B cell (primary cell): ENCODE results near the gene MBOAT1. TPM values are rescaled to one million over a fixed set of nuclear protein-coding genes. Genes with fewer than 3 reads are reported as not detected.

Experiments used
- ATAC-seq: fragments of 200-7000 bp; cut with Tn5 transposase; one replicate; pipeline ENCODE4 v1.10.0; 2021; ENCODE audit warnings: low read depth, mild to moderate bottlenecking, moderate number of reproducible peaks, moderate library complexity
- CTCF ChIA-PET: fragments of 350-600 bp; sonication (Branson Sonifier 250); formaldehyde crosslinking; loops from one replicate; lab custom pipeline; 2021; ENCODE audit warnings: antibody characterized with exemption, inconsistent platforms; lab: Charles Lee
- POLR2A ChIA-PET: fragments of 350-600 bp; sonication (Branson Sonifier 250); formaldehyde crosslinking; loops from one replicate; lab custom pipeline; 2021; ENCODE audit warnings: antibody characterized with exemption; lab: Charles Lee
- DNase-seq: peaks from one replicate; pipeline ENCODE4 v3.0.0; 2013
- H2AFZ ChIP-seq: 2 replicates; pipeline ENCODE4 v1.6.1; 2012; ENCODE audit warnings: mild to moderate bottlenecking, low read depth, low read length; ENCODE audit not compliant: insufficient read depth, poor library complexity, severe bottlenecking
- H3K27ac ChIP-seq, 2 donors: 1 replicate in 1 of 2; 2 replicates in 1 of 2; pipeline ENCODE4 v1.5.1; 2012 to 2013; ENCODE audit warnings: low read length in 2 of 2, mild to moderate bottlenecking in 2 of 2, moderate library complexity in 1 of 2
- H3K27me3 ChIP-seq, 4 experiments: fragments of 200-600 bp in 1 of 4; sonication (generic) in 1 of 4; replicated peaks in 1 of 4; 1 replicate in 2 of 4; 2 replicates in 2 of 4; pipeline versions ENCODE4 v1.6.1 to v1.7.0; 2013 to 2016; ENCODE audit warnings: low read length in 3 of 4, mild to moderate bottlenecking in 2 of 4, mixed read lengths in 1 of 4, moderate library complexity in 1 of 4; ENCODE audit not compliant: insufficient read depth in 4 of 4, control insufficient read depth in 3 of 4; ENCODE audit errors: control extremely low read depth in 1 of 4
- H3K36me3 ChIP-seq, 2 experiments: replicated peaks in 1 of 2; 1 replicate in 1 of 2; 2 replicates in 1 of 2; pipeline versions ENCODE4 v1.6.1 to v1.7.1; 2013; ENCODE audit warnings: low read length in 1 of 2; ENCODE audit not compliant: insufficient read depth in 2 of 2, control insufficient read depth in 1 of 2; ENCODE audit errors: control extremely low read depth in 1 of 2, extremely low read depth in 1 of 2
- H3K4me1 ChIP-seq, 2 donors: fragments of 200-600 bp in 1 of 2; sonication (generic) in 1 of 2; 1 replicate in 1 of 2; 2 replicates in 1 of 2; pipeline versions ENCODE4 v1.5.1 to v1.6.1; 2013 to 2017; ENCODE audit warnings: low read length in 2 of 2; ENCODE audit not compliant: control insufficient read depth in 2 of 2, insufficient read depth in 2 of 2
- H3K4me2 ChIP-seq: replicated peaks from 2 replicates; pipeline ENCODE3; 2012; ENCODE audit warnings: mild to moderate bottlenecking, low read depth, low read length; ENCODE audit not compliant: poor library complexity, severe bottlenecking
- H3K4me3 ChIP-seq, 5 experiments: fragments of 200-600 bp in 1 of 5; sonication (generic) in 1 of 5; 1 replicate in 3 of 5; 2 replicates in 2 of 5; pipeline versions ENCODE4 v1.5.1 to v1.7.0; 2011 to 2016; ENCODE audit warnings: low read length in 4 of 5, mild to moderate bottlenecking in 4 of 5, low read depth in 2 of 5, control low read depth in 1 of 5, moderate library complexity in 1 of 5; ENCODE audit not compliant: insufficient read depth in 1 of 5; ENCODE audit errors: control extremely low read depth in 1 of 5, extremely low read depth in 1 of 5
- H3K79me2 ChIP-seq: fragments of 200-600 bp; sonication (generic); one replicate; pipeline ENCODE4 v1.6.0; 2016; ENCODE audit warnings: low read length; ENCODE audit not compliant: control insufficient read depth, insufficient read depth
- H3K9ac ChIP-seq: fragments of 200-600 bp; sonication (generic); 2 replicates; pipeline ENCODE4 v1.6.1; 2017; ENCODE audit warnings: mild to moderate bottlenecking, low read length, moderate library complexity
- H3K9me3 ChIP-seq, 3 donors: one replicate each; pipeline versions ENCODE4 v1.6.1 to v1.7.1; 2013; ENCODE audit warnings: low read length in 2 of 3; ENCODE audit not compliant: control insufficient read depth in 2 of 3, insufficient read depth in 1 of 3; ENCODE audit errors: control extremely low read depth in 1 of 3
- H4K20me1 ChIP-seq: 2 replicates; pipeline ENCODE4 v1.6.0; 2012; ENCODE audit warnings: mild to moderate bottlenecking, low read length; ENCODE audit not compliant: insufficient read depth, control insufficient read depth, poor library complexity, severe bottlenecking
- H3K27ac Mint-ChIP-seq: one replicate; pipeline ENCODE4 v1.8.0; 2021; ENCODE audit warnings: mixed read lengths
- H3K27me3 Mint-ChIP-seq: one replicate; pipeline ENCODE4 v1.8.0; 2021; ENCODE audit warnings: mixed read lengths
- H3K4me1 Mint-ChIP-seq: one replicate; pipeline ENCODE4 v1.8.0; 2021; ENCODE audit warnings: mixed read lengths
- H3K4me3 Mint-ChIP-seq: one replicate; pipeline ENCODE4 v1.8.0; 2021; ENCODE audit warnings: mixed read lengths
- H3K9me3 Mint-ChIP-seq: one replicate; pipeline ENCODE4 v1.8.0; 2022; ENCODE audit warnings: mixed read lengths; ENCODE audit not compliant: insufficient read depth
- EZH2 ChIP-seq: IDR thresholded peaks from 2 replicates; pipeline ENCODE4 v1.6.1; 2012; ENCODE audit warnings: borderline replicate concordance, low read depth, mild to moderate bottlenecking, moderate library complexity, low read length; ENCODE audit not compliant: insufficient read depth, poor library complexity, severe bottlenecking
- WGBS: methylation state at CpG from one replicate; pipeline ENCODE4 v1.1.5; 2013; ENCODE audit warnings: missing lambda C conversion rate; ENCODE audit not compliant: insufficient coverage; 5-methylcytosine and 5-hydroxymethylcytosine counted together
- intact Hi-C: fragments of 100-400 bp; cut with micrococcal nuclease; formaldehyde crosslinking; loops from one replicate; pipeline ENCODE4 v1.10.0; 2022
- polyA plus RNA-seq: library from polyadenylated mRNA; depleted of rRNA; stranded (reverse); fragments of >200 nt; gene quantifications from 2 replicates; pipeline ENCODE4 v1.2.3, GENCODE V29; 2012
- total RNA-seq, 2 donors: library from RNA; stranded (reverse); fragments of 120-200 nt in 1 of 2; gene quantifications; 1 replicate in 1 of 2; 2 replicates in 1 of 2; pipeline versions ENCODE4 v1.2.3 to v1.2.4, GENCODE V29; 2013 to 2022
- TF ChIP-seq, protein P1 (sequence below): fragments of 200-600 bp; IDR thresholded peaks from one replicate; pipeline ENCODE4 v1.8.0; 2022; ENCODE audit warnings: antibody characterized with exemption, mild to moderate bottlenecking

The MBOAT1 gene
- total and polyA plus RNA-seq, 2 donors (not counting 1 experiment from before 2014, with no cell fraction given), result 5.4 to 8.1 TPM

DNA sequence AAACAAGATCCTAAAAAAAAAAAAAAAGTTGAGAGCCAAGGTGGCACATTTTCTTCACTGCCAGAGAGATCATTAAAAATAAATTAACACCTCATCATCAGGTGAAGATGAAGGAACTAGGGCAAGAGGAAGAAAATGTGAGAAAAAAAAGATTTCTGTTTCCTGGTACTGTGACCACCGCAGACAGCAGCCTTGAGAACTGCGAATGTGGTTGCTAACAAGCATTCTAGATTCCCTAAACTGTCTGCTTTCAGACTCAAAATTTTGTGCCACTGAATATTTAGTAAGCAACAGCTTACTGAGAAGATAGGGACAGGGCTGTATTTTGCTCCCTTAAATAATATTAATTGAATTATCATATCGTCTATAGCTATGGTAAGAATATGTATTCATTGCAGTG is 24.1 kb upstream of the MBOAT1 start:
- peaks cover 4% of the 10 kb centered on the region for H3K27me3 Mint-ChIP-seq
- Histone ChIP-seq H3K4me1 (no peaks in the 10 kb centered on the region), H4K20me1 (no peaks in the 10 kb centered on the region), H3K79me2 (no peaks in the 10 kb centered on the region), H2AFZ (no peak overlapping the region), H3K9me3 (peaks cover 0 to 4% (median 0%) of the 10 kb centered on the region in 3 donors), H3K9ac (no peak overlapping the region), H3K4me2 (no peak overlapping the region), H3K4me3 (no peak overlapping the region), H3K27me3 (no peaks in the 10 kb centered on the region), H3K36me3 (no peaks in the 10 kb centered on the region), H3K27ac (no peak overlapping the region)
- intact Hi-C loops, result no loop called here
- H3K9me3 Mint-ChIP-seq, result no peaks in the 10 kb centered on the region
- DNase-seq, result no peak
- WGBS, result no CpG with 5 or more reads among the region's 3 CpGs
- TF ChIP-seq, protein P1, sequence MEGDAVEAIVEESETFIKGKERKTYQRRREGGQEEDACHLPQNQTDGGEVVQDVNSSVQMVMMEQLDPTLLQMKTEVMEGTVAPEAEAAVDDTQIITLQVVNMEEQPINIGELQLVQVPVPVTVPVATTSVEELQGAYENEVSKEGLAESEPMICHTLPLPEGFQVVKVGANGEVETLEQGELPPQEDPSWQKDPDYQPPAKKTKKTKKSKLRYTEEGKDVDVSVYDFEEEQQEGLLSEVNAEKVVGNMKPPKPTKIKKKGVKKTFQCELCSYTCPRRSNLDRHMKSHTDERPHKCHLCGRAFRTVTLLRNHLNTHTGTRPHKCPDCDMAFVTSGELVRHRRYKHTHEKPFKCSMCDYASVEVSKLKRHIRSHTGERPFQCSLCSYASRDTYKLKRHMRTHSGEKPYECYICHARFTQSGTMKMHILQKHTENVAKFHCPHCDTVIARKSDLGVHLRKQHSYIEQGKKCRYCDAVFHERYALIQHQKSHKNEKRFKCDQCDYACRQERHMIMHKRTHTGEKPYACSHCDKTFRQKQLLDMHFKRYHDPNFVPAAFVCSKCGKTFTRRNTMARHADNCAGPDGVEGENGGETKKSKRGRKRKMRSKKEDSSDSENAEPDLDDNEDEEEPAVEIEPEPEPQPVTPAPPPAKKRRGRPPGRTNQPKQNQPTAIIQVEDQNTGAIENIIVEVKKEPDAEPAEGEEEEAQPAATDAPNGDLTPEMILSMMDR, result no peak
- TF ChIP-seq EZH2, result no peak
- ATAC-seq, result no peak
- H3K27ac Mint-ChIP-seq, result no peak overlapping the region
- ChIA-PET POLR2A (no interaction called here), CTCF (no interaction called here)
- H3K4me1 Mint-ChIP-seq, result no peaks in the 10 kb centered on the region
- H3K4me3 Mint-ChIP-seq, result no peak overlapping the region

DNA sequence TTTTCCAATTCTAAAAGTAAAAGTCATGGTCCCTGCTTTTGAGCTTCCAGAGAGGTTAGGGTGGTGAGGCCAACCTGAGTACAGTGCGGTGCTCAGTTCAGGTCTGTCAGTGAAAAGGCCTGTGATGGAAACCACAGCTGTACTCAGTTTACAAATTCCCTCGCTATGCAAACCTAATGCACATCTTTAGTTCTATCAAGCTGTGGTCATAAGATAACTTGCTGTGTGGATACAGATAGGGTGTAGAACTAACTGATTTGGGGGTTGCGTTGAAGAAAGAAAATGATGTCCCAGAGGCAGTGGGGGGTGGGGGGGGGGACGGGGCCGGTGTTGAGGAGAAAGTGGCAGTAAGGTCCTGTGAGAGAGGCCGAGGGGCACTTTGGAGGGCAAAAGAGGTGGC is 22.8 kb upstream of the MBOAT1 start:
- Mint-ChIP-seq H3K27me3 (peaks cover 9% of the 10 kb centered on the region), H3K4me3 (no peak overlapping the region), H3K9me3 (no peaks in the 10 kb centered on the region), H3K27ac (no peak overlapping the region), H3K4me1 (no peaks in the 10 kb centered on the region)
- Histone ChIP-seq H3K9me3 (peaks cover 0 to 4% (median 0%) of the 10 kb centered on the region in 3 donors), H3K4me2 (no peak overlapping the region), H3K27me3 (no peaks in the 10 kb centered on the region), H3K4me3 (no peak overlapping the region), H3K9ac (no peak overlapping the region), H3K27ac (no peak overlapping the region), H3K79me2 (no peaks in the 10 kb centered on the region), H3K4me1 (no peaks in the 10 kb centered on the region), H2AFZ (no peak overlapping the region), H3K36me3 (no peaks in the 10 kb centered on the region), H4K20me1 (no peaks in the 10 kb centered on the region)
- POLR2A ChIA-PET, result no interaction called here
- intact Hi-C loops, result no loop called here
- CTCF ChIA-PET, result no interaction called here
- TF ChIP-seq, protein P1, result no peak
- TF ChIP-seq EZH2, result no peak
- 89% methylated on average over 3 of the region's 6 CpGs for WGBS
- DNase-seq, result no peak
- no peak for ATAC-seq
